PC-9 (cell line): ENCODE data around the gene CNIH3. TPM values are rescaled to one million over a fixed set of nuclear protein-coding genes. Genes with fewer than 3 reads are reported as not detected.

Experiments used
- BruUV-seq: library from RNA; stranded (reverse); fragments of 400-500 nt; replicated peaks from 2 replicates; lab custom pipeline; 2021; lab: Mats Ljungman, UMichigan
- CTCF ChIA-PET: fragments of 300-600 bp; sonication (Branson Sonifier 250); formaldehyde crosslinking; loops from one replicate; lab custom pipeline; 2022; ENCODE audit warnings: antibody characterized with exemption; lab: Charles Lee
- POLR2A ChIA-PET: fragments of 300-600 bp; sonication (Branson Sonifier 250); formaldehyde crosslinking; loops from one replicate; lab custom pipeline; 2022; ENCODE audit warnings: antibody characterized with exemption; ENCODE audit not compliant: unreplicated experiment; lab: Charles Lee
- DNase-seq, 2 experiments: peaks; one replicate each; pipeline versions ENCODE4 v3.0.0 to v3.0.0-alpha.2; 2015 to 2022; ENCODE audit warnings: mixed read lengths in 1 of 2
- H2AFZ ChIP-seq: fragments of 200-600 bp; sonication (generic); 2 replicates; pipeline ENCODE4 v1.8.1; 2017; ENCODE audit warnings: antibody characterized with exemption
- H3F3A ChIP-seq: fragments of 200-600 bp; sonication (generic); 2 replicates; pipeline ENCODE4 v1.8.1; 2017; ENCODE audit warnings: antibody characterized with exemption, mild to moderate bottlenecking, low read depth; ENCODE audit not compliant: insufficient read depth
- H3K27ac ChIP-seq: fragments of 200-600 bp; sonication (generic); 2 replicates; pipeline ENCODE4 v1.6.1; 2016; ENCODE audit warnings: mixed run types
- H3K27me3 ChIP-seq: fragments of 200-600 bp; sonication (generic); 2 replicates; pipeline ENCODE4 v1.6.1; 2016; ENCODE audit warnings: low read depth, mixed run types; ENCODE audit not compliant: insufficient read depth
- H3K36me3 ChIP-seq: fragments of 200-600 bp; sonication (generic); 2 replicates; pipeline ENCODE4 v1.6.1; 2016; ENCODE audit warnings: low read depth, mixed run types
- H3K4me1 ChIP-seq: fragments of 200-600 bp; sonication (generic); replicated peaks from 2 replicates; pipeline ENCODE4 v1.6.1; 2016; ENCODE audit warnings: mixed run types; ENCODE audit not compliant: insufficient read depth
- H3K4me2 ChIP-seq: fragments of 200-600 bp; sonication (generic); 2 replicates; pipeline ENCODE4 v1.6.1; 2017; ENCODE audit warnings: mixed run types
- H3K4me3 ChIP-seq: fragments of 200-600 bp; sonication (generic); 2 replicates; pipeline ENCODE4 v1.6.1; 2016; ENCODE audit warnings: mixed run types
- H3K79me2 ChIP-seq: fragments of 200-600 bp; sonication (generic); 2 replicates; pipeline ENCODE4 v1.6.1; 2017; ENCODE audit warnings: low read depth, mixed run types
- H3K9me2 ChIP-seq: fragments of 200-600 bp; sonication (generic); 2 replicates; pipeline ENCODE4 v1.8.1; 2017; ENCODE audit warnings: mild to moderate bottlenecking; ENCODE audit not compliant: insufficient read depth
- H3K9me3 ChIP-seq: fragments of 200-600 bp; sonication (generic); 2 replicates; pipeline ENCODE4 v1.8.1; 2016; ENCODE audit warnings: low read depth; ENCODE audit not compliant: insufficient read depth
- H4K20me1 ChIP-seq: fragments of 200-600 bp; sonication (generic); 2 replicates; pipeline ENCODE4 v1.8.1; 2017; ENCODE audit not compliant: insufficient read depth
- CTCF ChIP-seq: fragments of 200-600 bp; sonication (generic); conservative IDR thresholded peaks from 2 replicates; pipeline ENCODE4 v1.6.1; 2017; ENCODE audit warnings: mixed run types, antibody characterized with exemption, mild to moderate bottlenecking, moderate library complexity
- EZH2 ChIP-seq: fragments of 200-600 bp; sonication (generic); IDR thresholded peaks from 2 replicates; pipeline ENCODE4 v1.8.0; 2017; ENCODE audit warnings: antibody characterized with exemption, low read depth
- intact Hi-C: fragments of 100-400 bp; cut with micrococcal nuclease; formaldehyde crosslinking; loops from one replicate; pipeline ENCODE4 v1.10.0; 2022; ENCODE audit not compliant: unreplicated experiment
- total RNA-seq: library from RNA; stranded (reverse); gene quantifications from 2 replicates; pipeline ENCODE4 v1.2.3, GENCODE V29; 2021

Gene CNIH3
- total RNA-seq, 1 experiment from 2014 or later: 8.4 TPM

DNA sequence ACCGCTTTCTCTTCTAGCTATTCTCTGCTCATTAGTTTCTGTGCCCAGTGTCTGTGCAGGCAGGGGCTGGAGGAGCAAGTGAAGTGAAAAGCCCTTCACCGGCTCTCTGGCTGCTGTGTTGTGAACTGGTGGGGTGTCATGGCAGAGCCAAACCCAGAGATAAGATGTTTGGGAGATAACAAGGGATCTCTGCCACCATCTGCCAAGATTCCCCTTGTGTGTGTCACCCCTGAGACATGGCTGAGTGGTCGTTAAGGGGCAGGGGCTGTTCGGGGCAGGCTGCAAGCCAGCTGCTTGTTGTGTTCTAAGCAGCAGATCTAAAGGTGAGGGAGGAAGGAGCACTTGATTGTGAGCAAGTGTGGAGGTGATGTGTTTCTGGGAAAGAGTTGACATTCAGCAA, 24.5 kb downstream of the CNIH3 start:
- Histone ChIP-seq H3K4me1 (no peaks in the 10 kb centered on the region), H3K9me3 (no peaks in the 10 kb centered on the region), H4K20me1 (no peaks in the 10 kb centered on the region; the same call in 1 of the 2 replicates), H3K36me3 (no peaks in the 10 kb centered on the region), H2AFZ (no peak overlapping the region), H3K27me3 (no peaks in the 10 kb centered on the region), H3F3A (no peaks in the 10 kb centered on the region), H3K4me2 (no peak overlapping the region), H3K79me2 (no peaks in the 10 kb centered on the region; the same call in 1 of the 2 replicates), H3K27ac (no peak overlapping the region), H3K9me2 (no peaks in the 10 kb centered on the region), H3K4me3 (no peak overlapping the region)
- POLR2A ChIA-PET: no interaction called here
- DNase-seq: no peak
- intact Hi-C loops: no loop called here
- TF ChIP-seq EZH2 (no peak), CTCF (no peak)
- BruUV-seq: no TSS peak
- CTCF ChIA-PET: no interaction called here

DNA sequence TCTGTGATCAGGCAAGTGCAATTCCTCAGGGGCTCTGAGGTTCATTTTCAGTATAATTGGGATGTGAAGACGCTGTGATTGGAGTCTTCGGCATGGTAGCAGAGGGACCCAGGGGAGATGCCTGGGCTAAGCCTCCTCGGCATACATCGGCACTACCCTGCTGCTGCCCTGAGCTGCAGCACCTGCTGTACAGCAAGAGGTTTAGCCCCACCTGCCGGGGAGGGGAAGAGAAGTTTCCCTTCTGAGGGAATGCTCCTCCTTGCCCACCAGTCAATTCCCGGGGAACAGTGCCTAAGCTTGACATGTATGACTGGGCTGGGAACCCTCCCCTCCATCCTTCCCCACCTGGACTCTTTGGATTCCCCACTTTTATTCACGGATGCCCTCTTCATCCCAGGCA, 24.9 kb downstream of the CNIH3 start:
- DNase-seq: no peak
- H3K4me2 ChIP-seq: no peak overlapping the region

DNA sequence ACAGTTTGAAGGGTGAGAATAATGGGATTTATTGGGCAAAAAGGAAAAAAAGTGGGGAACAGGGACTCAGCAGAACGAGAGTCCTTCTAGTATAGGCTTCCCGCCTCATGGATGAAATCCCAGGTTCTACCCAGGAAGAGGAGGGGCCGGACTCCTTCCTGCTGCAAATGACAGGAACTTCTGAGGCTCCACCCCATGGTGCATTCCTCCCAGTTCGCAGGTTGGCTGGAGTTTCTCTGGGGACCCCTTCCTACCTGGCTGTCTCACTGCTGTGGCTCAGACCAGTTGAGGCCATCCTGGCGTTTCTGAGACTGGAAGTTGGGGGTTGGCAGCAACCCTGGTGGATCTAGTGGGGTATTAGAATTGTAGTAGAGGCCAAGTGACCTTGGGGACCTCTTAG, 27.5 kb downstream of the CNIH3 start:
- H3K4me3 ChIP-seq: no peak overlapping the region
- intact Hi-C loops: loop anchor here (1.0 kb wide), 2 partner anchors 130 to 208 kb away; no protein-coding TSS in a partner anchor
- H3K9me3 ChIP-seq: no peaks in the 10 kb centered on the region
- no peak overlapping the region for H2AFZ ChIP-seq
- BruUV-seq: no TSS peak
- ChIA-PET CTCF (interaction anchor here (0.6 to 1.3 kb wide), 4 partner anchors 10 to 1018 kb away, joined by 3 to 6 read pairs (median 4); no protein-coding TSS in a partner anchor), POLR2A (no interaction called here)
- H4K20me1 ChIP-seq: no peaks in the 10 kb centered on the region; the same call in 1 of the 2 replicates
- no peak overlapping the region for H3K4me2 ChIP-seq
- H3K36me3 ChIP-seq: no peaks in the 10 kb centered on the region
- no peaks in the 10 kb centered on the region for H3F3A ChIP-seq
- H3K27me3 ChIP-seq: no peaks in the 10 kb centered on the region
- H3K9me2 ChIP-seq: no peaks in the 10 kb centered on the region
- TF ChIP-seq EZH2 (no peak), CTCF (no peak)
- H3K4me1 ChIP-seq: no peaks in the 10 kb centered on the region
- no peak for DNase-seq
- H3K27ac ChIP-seq: no peak overlapping the region
- H3K79me2 ChIP-seq: no peaks in the 10 kb centered on the region; the same call in 1 of the 2 replicates

More for the DNA sequence above, 24.9 kb downstream of the CNIH3 start:
- H3F3A ChIP-seq: no peaks in the 10 kb centered on the region
- no peaks in the 10 kb centered on the region for H3K9me2 ChIP-seq
- ChIA-PET CTCF (no interaction called here), POLR2A (no interaction called here)
- H3K36me3 ChIP-seq: no peaks in the 10 kb centered on the region
- no TSS peak for BruUV-seq
- H2AFZ ChIP-seq: no peak overlapping the region
- no peak overlapping the region for H3K27ac ChIP-seq
- H3K27me3 ChIP-seq: no peaks in the 10 kb centered on the region
- H3K4me3 ChIP-seq: no peak overlapping the region
- H3K79me2 ChIP-seq: no peaks in the 10 kb centered on the region; the same call in 1 of the 2 replicates
- no peaks in the 10 kb centered on the region for H3K4me1 ChIP-seq
- no peaks in the 10 kb centered on the region for H3K9me3 ChIP-seq
- no peaks in the 10 kb centered on the region; the same call in 1 of the 2 replicates for H4K20me1 ChIP-seq
- intact Hi-C loops: no loop called here
- TF ChIP-seq CTCF: no peak
- TF ChIP-seq EZH2: no peak
